ENCODE measurements around the gene CLEC1B.
"Not testable (repeated sequence)": the region's sequence is repeated elsewhere in the genome, so short reads cannot be mapped to it uniquely, and the experiment has no call there.

The CLEC1B gene

DNA sequence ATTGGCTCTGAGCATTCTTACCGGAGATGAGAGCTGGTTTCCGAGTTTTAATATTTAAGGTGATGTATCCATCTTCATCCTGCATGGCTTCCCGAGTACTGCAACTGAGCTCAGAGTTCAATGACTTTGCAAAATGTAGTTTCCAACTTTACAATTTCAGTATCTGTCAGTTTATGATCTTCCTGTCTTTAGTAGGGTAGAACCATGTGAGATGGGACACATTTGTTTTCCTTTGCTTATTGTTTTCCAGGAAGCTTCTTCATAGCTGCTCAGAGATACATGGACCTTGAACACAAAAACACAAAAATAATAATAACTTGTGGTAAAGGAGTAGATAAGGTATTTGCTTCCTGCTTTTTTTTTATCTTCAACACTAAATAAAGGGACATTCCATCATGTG is at the start of gene CLEC1B:
CLEC1B (minus strand) TSS at position 106 of the 400 bp plus-strand sequence; CDS start at position 85, 21 bp downstream.
- no peak for DNase-seq

DNA sequence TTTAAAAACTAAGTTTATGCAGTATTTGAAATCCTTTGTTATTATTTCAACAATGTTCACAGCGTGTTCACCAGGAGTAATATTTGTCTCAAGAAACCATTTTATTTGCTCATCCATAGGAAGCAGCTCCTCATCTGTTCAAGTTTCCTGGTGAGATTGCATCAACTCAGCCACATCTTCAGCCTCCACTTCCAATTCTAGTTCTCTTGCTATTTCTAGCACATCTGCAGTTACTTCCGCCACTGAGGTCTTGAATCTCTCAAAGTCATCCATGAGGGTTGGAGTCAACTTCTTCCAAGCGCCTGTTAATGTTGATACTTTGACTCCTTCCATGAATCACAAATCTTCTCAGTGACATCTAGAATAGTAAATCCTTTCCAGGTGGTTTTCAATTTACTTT is 49.6 kb upstream of the CLEC1B start:
- DNase-seq, result no peak

GRCh38 chr12:10042167-10042566 is 43.2 kb upstream of the CLEC1B start:
- no peak for DNase-seq

DNA sequence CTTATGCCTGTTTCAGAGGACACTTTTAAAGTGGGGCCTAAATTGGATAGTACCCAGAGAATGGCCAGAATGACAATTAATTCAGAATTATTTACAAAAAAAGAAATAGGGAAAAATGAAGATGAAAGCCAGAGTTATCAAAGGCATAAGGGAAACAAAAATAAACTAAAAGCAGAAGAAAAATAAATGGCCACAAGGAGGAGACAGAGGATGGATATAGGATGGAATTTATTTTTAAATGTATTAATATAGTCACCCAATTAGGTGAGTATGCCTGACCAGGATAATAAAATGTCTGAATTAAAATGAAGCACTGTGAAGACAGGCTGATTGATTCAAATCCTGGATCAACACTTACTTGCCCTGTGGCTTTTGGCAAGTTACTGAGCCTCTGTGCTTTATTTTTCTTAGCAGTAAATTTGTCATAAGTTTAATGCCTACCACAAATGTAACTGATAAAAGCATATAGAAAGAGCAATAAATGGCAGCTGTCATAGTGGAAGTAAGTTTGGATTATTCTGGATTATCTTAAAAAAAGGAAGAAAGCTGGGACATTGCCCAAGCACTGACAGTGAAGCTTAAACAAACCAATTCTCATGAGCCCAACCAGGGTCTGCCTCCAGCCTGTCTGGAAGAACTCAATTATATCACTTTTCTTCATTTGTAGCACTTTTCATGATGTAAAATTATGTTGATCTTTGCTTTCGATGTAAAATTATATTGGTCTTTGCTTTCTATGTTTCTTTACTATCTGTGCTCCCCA is 35.0 kb upstream of the CLEC1B start:
- DNase-seq, result no peak

- DNase-seq, result no peak
Measured at GRCh38 chr12:10031771-10032175, 32.9 kb upstream of the CLEC1B start.

- no peak for DNase-seq
Measured at GRCh38 chr12:10031321-10031720, 32.4 kb upstream of the CLEC1B start.

- no peak for DNase-seq
Measured at GRCh38 chr12:10030446-10030845, 31.5 kb upstream of the CLEC1B start, which contains the start of gene CLEC9A. CLEC9A (plus strand) TSS chr12:10030682; CDS start chr12:10052688, 22,006 bp downstream.

DNA sequence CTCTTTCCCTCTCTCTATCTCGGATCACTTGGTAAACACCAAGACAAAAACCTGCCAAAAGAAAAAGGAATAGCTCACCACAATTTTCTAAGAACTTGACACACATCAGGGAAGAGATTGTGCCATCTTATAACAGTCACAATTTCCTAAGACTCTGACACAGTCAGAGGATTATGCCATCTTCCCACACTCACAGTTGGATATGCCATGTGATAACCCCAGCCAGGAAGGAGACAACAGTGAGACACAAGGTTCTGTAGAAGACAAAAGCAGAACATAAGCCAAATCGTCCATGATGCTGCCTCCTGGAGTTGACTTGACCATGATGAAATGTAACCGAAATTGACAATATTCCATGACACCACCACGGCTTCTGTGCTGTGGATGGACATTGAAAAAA is 28.8 kb upstream of the CLEC1B start:
- no peak for DNase-seq

GRCh38 chr12:10027311-10027710 is 28.4 kb upstream of the CLEC1B start:
- DNase-seq, result no peak

GRCh38 chr12:10026666-10027065 is 27.7 kb upstream of the CLEC1B start:
- not testable (repeated sequence) for DNase-seq

- no peak for DNase-seq
Measured at GRCh38 chr12:10025236-10025635, 26.3 kb upstream of the CLEC1B start.

DNA sequence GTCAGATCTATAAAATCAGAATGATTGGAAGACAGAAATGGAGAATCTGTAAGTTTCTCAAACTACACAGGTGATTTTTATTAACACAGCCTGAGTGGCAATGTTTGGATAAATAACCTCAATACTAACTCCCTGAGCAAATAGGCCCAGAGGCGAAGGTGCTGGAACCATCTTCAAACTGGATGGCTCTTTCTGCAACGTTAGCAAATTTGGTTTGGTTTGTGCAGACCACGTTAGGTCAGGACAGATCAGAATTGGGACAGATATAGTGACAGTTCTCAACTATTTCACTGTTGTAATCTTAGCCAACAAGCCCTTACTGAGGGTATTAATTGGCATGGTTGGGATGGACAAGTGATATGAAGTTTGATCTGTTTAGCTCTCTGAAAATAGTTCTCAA is 22.4 kb upstream of the CLEC1B start:
- DNase-seq, result no peak

DNA sequence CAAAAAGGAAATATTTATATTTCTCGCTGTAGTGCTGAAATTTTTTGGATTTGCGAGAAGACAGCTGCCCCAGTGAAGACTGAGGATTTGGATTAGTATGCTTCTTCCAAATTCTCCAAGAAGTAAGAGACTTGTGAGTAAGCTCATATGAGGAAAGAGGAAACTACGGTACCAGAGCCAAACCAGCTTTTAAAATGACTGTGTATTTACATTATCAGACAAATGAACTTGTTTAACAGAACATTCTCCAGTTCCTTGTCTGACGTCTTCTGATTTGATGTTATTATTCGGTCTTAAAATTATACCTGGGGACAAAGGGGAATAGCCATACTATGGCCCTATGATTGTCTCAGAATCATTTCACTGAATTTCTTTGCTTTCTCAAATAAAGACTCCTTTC is 19.5 kb upstream of the CLEC1B start:
- DNase-seq, result no peak

GRCh38 chr12:10016881-10017280 is 18.0 kb upstream of the CLEC1B start:
- DNase-seq, result no peak

DNA sequence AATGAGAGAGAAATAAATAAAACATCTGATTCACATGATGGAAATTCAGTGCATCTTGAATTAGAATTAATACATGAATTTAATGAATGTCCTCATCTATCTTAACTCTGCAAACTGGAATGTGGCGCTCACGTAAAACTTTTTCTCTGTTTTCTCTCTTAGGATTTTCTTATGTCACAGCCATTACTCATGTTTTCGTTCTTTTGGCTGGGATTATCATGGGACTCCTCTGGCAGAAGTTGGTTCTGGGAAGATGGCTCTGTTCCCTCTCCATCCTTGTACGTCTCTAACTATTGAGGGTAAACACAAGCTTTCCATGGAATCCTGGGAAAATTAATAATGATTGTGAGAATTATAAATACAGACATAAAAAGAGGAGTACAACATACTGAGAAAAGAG is 16.5 kb upstream of the CLEC1B start:
- DNase-seq, result no peak

DNA sequence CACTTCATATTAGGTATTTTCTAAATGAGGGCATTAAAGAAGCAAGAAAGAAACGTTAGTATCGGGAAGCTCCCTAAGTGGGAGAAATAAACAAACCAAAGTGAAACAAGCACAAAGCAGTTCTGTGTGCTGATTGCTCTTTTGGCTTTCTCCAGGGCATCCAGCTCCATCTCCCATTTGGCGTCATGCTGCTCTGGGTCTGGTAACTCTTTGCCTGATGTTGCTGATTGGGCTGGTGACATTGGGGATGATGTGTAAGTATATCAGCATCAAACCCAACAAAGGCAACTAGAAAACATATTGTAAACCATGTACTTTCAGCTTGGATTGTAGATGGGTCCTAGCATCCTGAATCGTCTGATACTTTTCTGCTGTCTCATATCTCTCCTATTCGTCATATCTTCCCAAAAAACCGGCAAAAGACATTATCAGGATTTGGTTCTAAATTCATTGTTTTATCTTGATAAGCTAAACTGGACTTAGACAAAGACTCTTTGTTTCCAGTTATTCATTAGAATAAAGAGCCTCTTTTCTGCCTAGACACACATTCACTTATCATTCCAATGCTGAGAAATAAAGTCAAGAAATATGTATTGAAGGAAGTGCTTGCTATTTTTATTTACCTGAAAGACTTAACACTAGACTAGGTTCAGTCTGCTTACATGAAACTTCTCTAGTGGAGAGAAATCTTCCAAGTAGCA is 13.9 kb upstream of the CLEC1B start:
- no peak for DNase-seq

DNA sequence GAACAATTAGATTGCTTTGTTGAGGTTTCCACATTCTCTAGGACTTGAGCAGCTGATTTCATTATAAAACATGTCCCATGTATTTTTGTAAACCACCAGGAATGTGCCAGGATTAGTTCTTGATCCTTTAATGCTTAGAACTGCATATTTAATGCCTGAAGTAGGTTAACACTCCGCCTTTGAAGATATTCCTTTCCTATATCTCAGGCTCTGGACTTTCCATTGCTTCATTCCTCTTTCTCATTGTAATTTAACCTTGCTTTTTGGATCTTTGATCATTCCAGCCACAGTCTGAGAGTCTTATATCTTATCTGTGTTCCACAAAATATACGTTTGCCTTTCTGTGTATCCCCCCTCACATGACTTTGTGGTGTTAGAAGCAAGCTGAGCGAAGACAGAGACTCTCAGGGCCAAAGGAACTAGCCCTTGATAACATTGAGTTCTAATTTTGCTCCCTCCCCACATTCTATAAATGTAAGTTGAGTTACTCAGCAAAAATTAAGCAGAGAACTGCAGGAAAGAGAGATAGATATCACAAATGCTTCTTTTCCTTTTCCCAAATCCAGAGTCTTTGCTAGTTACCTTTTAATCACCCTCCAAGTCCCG is 2.4 kb upstream of the CLEC1B start:
- no peak for DNase-seq

DNA sequence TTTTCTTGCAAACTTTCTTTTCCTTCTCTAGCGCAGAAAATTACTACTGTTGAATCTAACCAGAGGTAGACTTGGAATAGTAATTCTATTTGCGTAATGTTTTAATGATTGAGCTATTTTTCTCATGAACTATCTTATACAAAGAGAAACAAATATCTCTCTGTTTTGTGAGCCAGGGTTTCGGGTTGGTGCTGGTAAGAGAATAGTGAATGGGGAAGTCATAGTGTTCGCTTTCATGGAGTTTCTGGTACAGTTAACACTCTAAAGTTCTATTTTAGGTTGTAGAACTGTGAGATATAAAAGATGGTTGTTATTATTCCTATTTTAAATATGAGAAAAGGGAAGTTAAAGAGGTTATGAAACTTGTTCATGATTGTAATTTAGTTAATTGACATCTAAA is 6.6 kb downstream of the CLEC1B start:
- DNase-seq, result no peak

DNA sequence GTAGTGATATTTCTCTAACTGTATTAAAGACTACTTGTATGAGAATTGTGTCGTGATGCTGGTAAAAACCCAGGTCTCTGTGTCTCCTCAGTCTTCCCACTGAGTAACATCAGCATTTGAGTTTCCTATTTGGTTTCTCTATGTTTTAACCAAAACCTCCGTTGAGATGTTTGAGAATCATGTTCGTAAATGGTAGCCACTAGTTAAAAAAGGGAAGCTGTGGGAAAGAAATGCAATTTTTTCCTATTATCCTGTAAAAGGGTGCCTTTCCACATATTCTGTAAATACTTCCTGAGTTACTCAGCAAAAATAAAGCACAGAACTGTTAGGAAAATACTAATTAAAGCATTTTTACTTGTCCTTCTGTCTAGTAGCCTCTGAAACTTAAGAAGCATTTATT is 7.0 kb downstream of the CLEC1B start:
- no peak for DNase-seq

DNA sequence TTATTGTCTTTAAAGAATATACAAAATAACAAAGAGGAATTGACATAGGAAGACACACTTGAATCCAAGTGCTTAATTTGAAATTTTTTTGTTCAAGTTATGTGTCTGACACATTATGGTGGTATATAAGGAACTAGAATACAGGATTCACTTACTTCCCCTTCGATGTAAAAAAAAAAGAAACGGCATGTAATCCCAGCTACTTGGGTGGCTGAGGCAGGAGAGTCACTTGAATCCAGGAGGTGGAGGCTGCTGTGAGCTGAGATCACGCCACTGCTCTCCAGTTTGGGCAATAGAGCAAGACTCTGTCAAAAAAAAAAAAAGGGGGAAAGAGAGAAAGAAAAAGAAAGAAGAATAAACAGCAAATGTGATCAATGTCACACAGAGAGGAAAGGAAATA is 18.8 kb downstream of the CLEC1B start:
- no peak for DNase-seq

DNA sequence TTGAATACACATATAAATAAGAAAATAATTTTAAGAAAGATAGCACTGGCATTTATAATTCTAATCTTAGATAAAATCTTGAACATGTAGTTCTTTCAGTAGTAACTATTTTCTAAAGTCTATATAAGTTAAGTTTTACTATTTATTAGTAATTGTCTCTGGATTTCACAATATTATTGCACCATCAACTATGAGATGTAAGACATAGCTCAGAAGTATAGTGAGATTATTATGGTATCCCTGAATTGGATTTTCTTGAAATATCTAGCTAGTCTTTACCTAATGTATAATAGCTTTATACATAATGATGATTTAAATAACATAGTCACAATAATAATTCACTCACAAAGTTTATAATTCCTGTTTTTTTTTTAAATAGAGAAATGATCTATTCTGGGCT is 21.0 kb downstream of the CLEC1B start:
- DNase-seq, result no peak

DNA sequence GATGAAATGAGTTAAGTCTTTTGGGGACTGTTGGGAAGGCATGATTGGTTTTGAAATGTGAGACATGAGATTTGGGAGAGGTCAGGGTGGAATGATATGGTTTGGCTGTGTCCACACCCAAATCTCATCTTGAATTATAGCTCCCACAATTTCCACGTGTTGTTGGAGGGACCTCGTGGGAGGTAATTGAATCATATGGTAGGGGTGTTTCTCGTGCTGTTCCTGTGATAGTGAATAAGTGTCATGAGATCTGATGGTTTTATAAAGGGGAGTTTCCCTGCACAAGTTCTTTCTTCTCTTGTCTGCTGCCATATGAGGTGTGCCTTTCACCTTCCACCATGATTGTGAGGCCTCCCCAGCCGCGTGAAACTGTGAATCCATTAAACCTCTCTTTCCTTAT is 22.3 kb downstream of the CLEC1B start:
- not testable (repeated sequence) for DNase-seq

DNA sequence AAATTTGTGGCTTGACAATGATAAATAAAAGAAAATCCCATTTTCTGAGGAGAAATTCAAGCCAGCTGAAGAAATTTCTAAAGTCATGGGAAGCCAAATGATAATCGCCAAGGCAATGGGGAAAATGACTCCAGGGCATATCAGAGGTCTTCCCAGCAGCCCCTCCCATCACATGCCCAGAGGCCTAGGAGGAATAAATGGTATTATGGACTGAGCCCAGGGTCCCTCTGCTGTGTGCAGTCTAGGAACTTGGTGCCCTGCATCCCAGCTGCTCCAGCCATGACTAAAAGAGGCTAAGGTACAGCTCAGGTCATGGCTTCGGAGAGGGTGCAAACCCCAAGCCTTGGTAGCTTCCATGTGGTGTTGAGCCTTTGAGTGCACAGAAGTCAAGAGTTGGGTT is 23.3 kb downstream of the CLEC1B start:
- DNase-seq, result no peak

- DNase-seq, result not testable (repeated sequence)
Measured at GRCh38 chr12:9974731-9975130, 24.2 kb downstream of the CLEC1B start.

All from activated CD4-positive, alpha-beta T cell treated with anti-CD3 and anti-CD28 coated beads for 48 hours (primary cell).